Measurements from ENCODE around the gene ENAH. TPM values are rescaled to one million over a fixed set of nuclear protein-coding genes. Genes with fewer than 3 reads are reported as not detected.

ENAH gene
- total RNA-seq, 1 experiment from 2014 or later, result 100 TPM

- RAD21 ChIA-PET (ENCODE audit: low non-redundant PET in 1 of 2, low total read pairs in 2 of 2, uncharacterized antibody in 2 of 2, unreplicated experiment in 2 of 2), result no interaction called here
- Histone ChIP-seq H2AFZ (ENCODE audit: low read depth, low read length, poor library complexity, severe bottlenecking) (no peak overlapping the region), H4K20me1 (ENCODE audit: insufficient read depth) (no peaks in the 10 kb centered on the region; the same call in 1 of the 2 replicates), H3K4me2 (ENCODE audit: low read length) (no peak overlapping the region), H3K9me2 (ENCODE audit: insufficient read depth) (no peaks in the 10 kb centered on the region), H3K4me1 (ENCODE audit: control insufficient read depth in 1 of 2, insufficient read depth in 2 of 2, low read length in 2 of 2) (peaks cover 37 to 42% of the 10 kb centered on the region in 2 experiments), H3K27ac (ENCODE audit: low read depth, low read length) (peak overlapping the region; percentile 78; the same call in 1 of the 2 replicates), H3K27me3 (ENCODE audit: insufficient read depth, low read length) (no peaks in the 10 kb centered on the region), H3K79me2 (ENCODE audit: insufficient read depth, low read length) (peaks cover 81% of the 10 kb centered on the region), H3K9me3 (ENCODE audit: control insufficient read depth in 1 of 2, insufficient read depth in 1 of 2, low read depth in 1 of 2, low read length in 2 of 2) (no peaks in the 10 kb centered on the region), H3K9ac (ENCODE audit: low read length) (no peak overlapping the region), H3K36me3 (ENCODE audit: control insufficient read depth in 1 of 2, insufficient read depth in 2 of 2, low read length in 2 of 2) (no peaks in the 10 kb centered on the region), H3K4me3 (replicated peaks in 1 of 2; ENCODE audit: low read depth in 1 of 2, low read length in 2 of 2) (no peak overlapping the region)
- CTCF ChIA-PET, result no interaction called here
- no TSS peak for BruUV-seq (replicated peaks)
- ATAC-seq (no peak), DNase-seq (ENCODE audit: low read depth, low spot score) (no peak)
- POLR2A ChIA-PET, result interaction anchor here (2.5 kb wide), 1 partner anchor 53 kb away, joined by 8 read pairs; no protein-coding TSS in a partner anchor
- intact Hi-C loops (cut with micrococcal nuclease), result no loop called here
- no peak for TF ChIP-seq EZH2 (IDR thresholded peaks at IDR 0.05)
- no peak for TF ChIP-seq MAX (IDR thresholded peaks at IDR 0.05)
- no peak; the same call in 1 of the 2 replicates for TF ChIP-seq SRF (IDR thresholded peaks at IDR 0.05; ENCODE audit: low read depth)
- no peak for TF ChIP-seq ELF1 (IDR thresholded peaks at IDR 0.05; ENCODE audit: borderline replicate concordance, low read depth)
- no peak for TF ChIP-seq JUND (IDR thresholded peaks at IDR 0.05)
- no peak for TF ChIP-seq SP1 (IDR thresholded peaks at IDR 0.05; ENCODE audit: low read depth)
- TF ChIP-seq ZNF274 (IDR thresholded peaks at IDR 0.05; ENCODE audit: low read depth, low read length), result no peak
Measured at GRCh38 chr1:225601902-225602589, 50.9 kb downstream of the ENAH start.

GRCh38 chr1:225598847-225599246 lies 54.1 kb downstream of the ENAH start:
- H4K20me1 ChIP-seq (ENCODE audit: insufficient read depth), result peaks cover 1% of the 10 kb centered on the region; the same call in 1 of the 2 replicates
- POLR2A ChIA-PET, result no interaction called here
- TF ChIP-seq TCF7L2 (IDR thresholded peaks at IDR 0.05; ENCODE audit: borderline replicate concordance, extremely low read depth, insufficient read depth, insufficient read length) (no peak), CEBPB (IDR thresholded peaks at IDR 0.05; ENCODE audit: low read depth) (no peak), ZFX (IDR thresholded peaks at IDR 0.05) (no peak), JUND (IDR thresholded peaks at IDR 0.05) (no peak), POLR2A (IDR thresholded peaks at IDR 0.05; ENCODE audit: borderline replicate concordance, extremely low read depth, insufficient read depth, insufficient read length) (no peak), REST (IDR thresholded peaks at IDR 0.05; ENCODE audit: low read depth) (no peak), CTCF (IDR thresholded peaks at IDR 0.05 in 2 of 3, conservative IDR thresholded peaks at IDR 0.05 in 1 of 3; ENCODE audit: borderline replicate concordance in 1 of 3, insufficient read depth in 1 of 3, low read depth in 2 of 3, low read length in 2 of 3) (no peak), ELF1 (IDR thresholded peaks at IDR 0.05; ENCODE audit: borderline replicate concordance, low read depth) (no peak), YY1 (IDR thresholded peaks at IDR 0.05; ENCODE audit: extremely low read depth, insufficient replicate concordance, low read depth, low read length) (no peak), EZH2phosphoT487 (IDR thresholded peaks at IDR 0.05; ENCODE audit: borderline replicate concordance) (no peak)

More at GRCh38 chr1:225598847-225599246, 54.1 kb downstream of the ENAH start:
- ATAC-seq, result no peak
- ChIA-PET CTCF (no interaction called here), RAD21 (ENCODE audit: low non-redundant PET in 1 of 2, low total read pairs in 2 of 2, uncharacterized antibody in 2 of 2, unreplicated experiment in 2 of 2) (no interaction called here)
- intact Hi-C loops (cut with micrococcal nuclease), result no loop called here
- Histone ChIP-seq H3K9me3 (ENCODE audit: control insufficient read depth in 1 of 2, insufficient read depth in 1 of 2, low read depth in 1 of 2, low read length in 2 of 2) (no peaks in the 10 kb centered on the region), H3K36me3 (ENCODE audit: control insufficient read depth in 1 of 2, insufficient read depth in 2 of 2, low read length in 2 of 2) (no peaks in the 10 kb centered on the region), H3K27me3 (ENCODE audit: insufficient read depth, low read length) (no peaks in the 10 kb centered on the region), H3K4me3 (replicated peaks in 1 of 2; ENCODE audit: low read depth in 1 of 2, low read length in 2 of 2) (no peak overlapping the region), H3K4me2 (ENCODE audit: low read length) (no peak overlapping the region), H3K79me2 (ENCODE audit: insufficient read depth, low read length) (peaks cover 84% of the 10 kb centered on the region), H2AFZ (ENCODE audit: low read depth, low read length, poor library complexity, severe bottlenecking) (no peak overlapping the region), H3K9me2 (ENCODE audit: insufficient read depth) (no peaks in the 10 kb centered on the region), H3K27ac (ENCODE audit: low read depth, low read length) (no peak overlapping the region), H3K9ac (ENCODE audit: low read length) (no peak overlapping the region), H3K4me1 (ENCODE audit: control insufficient read depth in 1 of 2, insufficient read depth in 2 of 2, low read length in 2 of 2) (peaks cover 17 to 24% of the 10 kb centered on the region in 2 experiments)
- BruUV-seq (replicated peaks), result no TSS peak
- no peak for DNase-seq (ENCODE audit: low read depth, low spot score)
